GM10266 (cell line): ENCODE data around the gene CFAP97D2.
"Not testable (repeated sequence)": the region's sequence is repeated elsewhere in the genome, so short reads cannot be mapped to it uniquely, and the experiment has no call there.

Experiments
- DNase-seq: peaks from one replicate; pipeline ENCODE4 v3.0.0; 2012; ENCODE audit errors: extremely low spot score
- TF ChIP-seq, protein P1 (sequence below): IDR thresholded peaks from 2 replicates; pipeline ENCODE4 v1.5.1; 2012; ENCODE audit warnings: mild to moderate bottlenecking, low read depth; ENCODE audit not compliant: control insufficient read depth, insufficient read depth; ENCODE audit errors: missing control alignments

CFAP97D2 gene

GRCh38 chr13:114174529-114174961 lies 4.5 kb upstream of the CFAP97D2 start:
- no peak for DNase-seq
- TF ChIP-seq, protein P1, sequence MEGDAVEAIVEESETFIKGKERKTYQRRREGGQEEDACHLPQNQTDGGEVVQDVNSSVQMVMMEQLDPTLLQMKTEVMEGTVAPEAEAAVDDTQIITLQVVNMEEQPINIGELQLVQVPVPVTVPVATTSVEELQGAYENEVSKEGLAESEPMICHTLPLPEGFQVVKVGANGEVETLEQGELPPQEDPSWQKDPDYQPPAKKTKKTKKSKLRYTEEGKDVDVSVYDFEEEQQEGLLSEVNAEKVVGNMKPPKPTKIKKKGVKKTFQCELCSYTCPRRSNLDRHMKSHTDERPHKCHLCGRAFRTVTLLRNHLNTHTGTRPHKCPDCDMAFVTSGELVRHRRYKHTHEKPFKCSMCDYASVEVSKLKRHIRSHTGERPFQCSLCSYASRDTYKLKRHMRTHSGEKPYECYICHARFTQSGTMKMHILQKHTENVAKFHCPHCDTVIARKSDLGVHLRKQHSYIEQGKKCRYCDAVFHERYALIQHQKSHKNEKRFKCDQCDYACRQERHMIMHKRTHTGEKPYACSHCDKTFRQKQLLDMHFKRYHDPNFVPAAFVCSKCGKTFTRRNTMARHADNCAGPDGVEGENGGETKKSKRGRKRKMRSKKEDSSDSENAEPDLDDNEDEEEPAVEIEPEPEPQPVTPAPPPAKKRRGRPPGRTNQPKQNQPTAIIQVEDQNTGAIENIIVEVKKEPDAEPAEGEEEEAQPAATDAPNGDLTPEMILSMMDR, result no peak

GRCh38 chr13:114176359-114176902 lies 2.6 kb upstream of the CFAP97D2 start:
- DNase-seq, result not testable (repeated sequence)

DNA sequence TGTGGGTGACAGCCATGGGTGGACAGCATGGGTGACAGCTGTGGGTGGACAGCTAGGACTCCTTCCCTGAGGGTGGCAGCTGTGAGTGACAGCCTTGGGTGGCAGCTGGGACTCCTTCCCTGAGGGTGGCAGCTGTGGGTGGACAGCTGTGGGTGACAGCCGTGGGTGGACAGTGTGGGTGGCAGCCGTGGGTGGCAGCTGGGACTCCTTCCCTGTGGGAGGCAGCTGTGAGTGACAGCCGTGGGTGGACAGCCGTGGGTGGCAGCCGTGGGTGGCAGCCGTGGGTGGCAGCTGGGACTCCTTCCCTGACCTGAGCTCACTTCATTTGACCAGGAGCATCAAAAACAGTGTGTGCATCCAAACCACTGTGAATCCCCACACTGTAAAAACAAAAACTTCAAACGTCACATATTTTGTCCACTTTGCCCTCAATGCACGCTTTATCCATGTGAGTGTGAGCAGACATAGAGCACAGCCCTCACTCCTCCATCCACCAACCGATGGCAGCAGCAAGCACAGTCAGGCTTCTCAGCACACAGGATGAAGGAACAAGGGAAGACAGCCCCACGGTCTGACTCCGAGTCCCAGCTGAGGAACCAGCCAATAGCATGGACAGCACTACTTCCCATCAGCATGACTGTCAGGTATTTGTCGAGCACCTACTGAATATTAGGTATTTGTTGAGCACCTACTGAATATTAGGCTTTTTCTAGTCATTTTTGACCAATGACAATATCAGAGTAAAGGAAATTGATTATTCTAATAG lies 1.6 kb upstream of the CFAP97D2 start:
- DNase-seq, result no peak

GRCh38 chr13:114185182-114185971 lies 6.3 kb downstream of the CFAP97D2 start:
- DNase-seq, result no peak
- TF ChIP-seq, protein P1, result no peak

More for the DNA sequence above, 1.6 kb upstream of the CFAP97D2 start:
- TF ChIP-seq, protein P1, result no peak

DNA sequence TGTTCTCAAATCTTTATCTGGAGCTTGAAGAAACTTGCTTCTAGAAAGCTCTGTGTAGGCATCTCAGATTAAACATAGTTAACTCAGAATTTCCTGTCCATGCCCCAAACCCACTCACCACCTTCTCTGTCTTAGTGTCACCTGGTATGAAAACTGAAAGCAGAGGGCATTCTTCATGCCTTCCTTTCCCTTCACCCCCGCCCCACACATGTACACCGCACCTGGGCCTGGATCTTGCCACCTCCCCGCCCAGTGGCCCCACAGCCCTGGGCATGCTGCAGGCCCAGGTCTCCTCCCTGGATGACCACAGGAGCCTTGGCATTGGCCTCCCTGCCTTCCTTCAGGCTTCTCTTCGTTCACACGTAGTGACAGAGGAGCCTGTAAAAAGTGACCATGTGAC lies 15.8 kb downstream of the CFAP97D2 start:
- DNase-seq, result no peak
- TF ChIP-seq, protein P1, result no peak

- no peak for DNase-seq
- TF ChIP-seq, protein P1, result no peak
Measured at GRCh38 chr13:114196629-114197028, 17.6 kb downstream of the CFAP97D2 start.

DNA sequence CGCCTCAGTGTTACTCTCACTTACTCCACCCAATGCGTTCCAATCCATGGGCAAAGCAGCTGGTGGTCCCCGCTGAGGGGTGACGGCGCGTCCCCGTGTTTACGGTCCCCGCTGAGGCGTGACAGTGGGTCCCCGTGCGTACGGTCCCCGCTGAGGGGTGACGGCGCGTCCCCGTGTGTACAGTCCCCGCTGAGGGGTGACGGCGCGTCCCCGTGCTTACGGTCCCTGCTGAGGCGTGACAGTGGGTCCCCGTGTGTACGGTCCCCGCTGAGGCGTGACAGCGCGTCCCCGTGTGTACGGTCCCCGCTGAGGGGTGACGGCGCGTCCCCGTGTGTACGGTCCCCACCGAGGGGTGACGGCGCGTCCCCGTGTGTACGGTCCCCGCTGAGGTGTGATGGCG lies 19.5 kb downstream of the CFAP97D2 start:
- no peak for DNase-seq
- TF ChIP-seq, protein P1, result no peak

GRCh38 chr13:114199526-114199925 lies 20.5 kb downstream of the CFAP97D2 start:
- DNase-seq, result not testable (repeated sequence)
